Endothelial cell of umbilical vein (primary cell): ENCODE data around the gene ACP4. TPM values are rescaled to one million over a fixed set of nuclear protein-coding genes. Genes with fewer than 3 reads are reported as not detected.
"Not testable (repeated sequence)": the region's sequence is repeated elsewhere in the genome, so short reads cannot be mapped to it uniquely, and the experiment has no call there.

Source experiments
- BruUV-seq: library from RNA; stranded (reverse); fragments of 400-500 nt; replicated peaks from 2 replicates; lab custom pipeline; 2021; lab: Mats Ljungman, UMichigan
- CTCF ChIA-PET: fragments of 300-600, 350-600 bp; sonication (Branson Sonifier 250); formaldehyde crosslinking; loops from one replicate; lab custom pipeline; 2021; ENCODE audit warnings: antibody characterized with exemption, inconsistent platforms; lab: Charles Lee
- POLR2A ChIA-PET: fragments of 300-600, 350-600 bp; sonication (Branson Sonifier 250); formaldehyde crosslinking; loops from one replicate; lab custom pipeline; 2021; ENCODE audit warnings: antibody characterized with exemption, inconsistent platforms; lab: Charles Lee
- DNase-seq: peaks from one replicate; pipeline ENCODE4 v3.0.0-alpha.2; 2011; ENCODE audit warnings: low read depth, low spot score
- FAIRE-seq: peaks from 2 replicates; lab custom pipeline; 2011; peaks lifted over from hg19 to GRCh38; lab: Jason Lieb, UNC
- H2AFZ ChIP-seq: 2 replicates; pipeline ENCODE4 v1.6.0; 2012; ENCODE audit warnings: low read depth, low read length, control low read depth, inconsistent platforms
- H3K27ac ChIP-seq: 2 replicates; pipeline ENCODE4 v1.5.1; 2011; ENCODE audit warnings: low read depth, mild to moderate bottlenecking, control low read depth, low read length, moderate library complexity; ENCODE audit not compliant: insufficient read depth
- H3K27me3 ChIP-seq, 2 experiments: 2 replicates each; pipeline versions ENCODE4 v1.6.0 to v1.6.1; 2011; ENCODE audit warnings: low read length in 2 of 2, mixed read lengths in 1 of 2; ENCODE audit not compliant: control insufficient read depth in 2 of 2, insufficient read depth in 2 of 2
- H3K36me3 ChIP-seq, 2 experiments: 2 replicates in 1 of 2; 3 replicates in 1 of 2; pipeline ENCODE4 v1.5.1; 2011; ENCODE audit warnings: low read length in 2 of 2, mild to moderate bottlenecking in 1 of 2, moderate library complexity in 1 of 2; ENCODE audit not compliant: control insufficient read depth in 2 of 2, insufficient read depth in 2 of 2; ENCODE audit errors: extremely low read depth in 1 of 2
- H3K4me1 ChIP-seq: 3 replicates; pipeline ENCODE4 v1.5.1; 2011; ENCODE audit warnings: mild to moderate bottlenecking, low read length; ENCODE audit not compliant: control insufficient read depth, insufficient read depth; ENCODE audit errors: extremely low read depth
- H3K4me2 ChIP-seq: 2 replicates; pipeline ENCODE4 v1.6.1; 2011; ENCODE audit warnings: low read length, control low read depth, mixed read lengths; ENCODE audit not compliant: insufficient read depth
- H3K4me3 ChIP-seq, 3 experiments: fragments of 200-600 bp in 1 of 3; sonication (generic), shearing (Covaris generic) in 1 of 3; replicated peaks in 1 of 3; 2 replicates each; pipeline ENCODE4 v1.5.1; 2011 to 2016; ENCODE audit warnings: control low read depth in 3 of 3, low read length in 3 of 3, mild to moderate bottlenecking in 2 of 3, inconsistent platforms in 1 of 3, low read depth in 1 of 3, moderate library complexity in 1 of 3; ENCODE audit not compliant: insufficient read depth in 1 of 3
- H3K79me2 ChIP-seq: 2 replicates; pipeline ENCODE4 v1.6.0; 2012; ENCODE audit warnings: low read length, inconsistent platforms; ENCODE audit not compliant: control insufficient read depth, insufficient read depth
- H3K9ac ChIP-seq: replicated peaks from 2 replicates; pipeline ENCODE3; 2011; ENCODE audit warnings: low read length, control low read depth; ENCODE audit not compliant: insufficient read depth; ENCODE audit errors: extremely low read depth
- H3K9me1 ChIP-seq: replicated peaks from 3 replicates; pipeline ENCODE4 v1.6.0; 2011; ENCODE audit warnings: mild to moderate bottlenecking, low read length; ENCODE audit not compliant: control insufficient read depth, insufficient read depth; ENCODE audit errors: extremely low read depth
- H3K9me3 ChIP-seq: replicated peaks from 2 replicates; pipeline ENCODE4 v1.5.1; 2012; ENCODE audit warnings: low read length, inconsistent platforms; ENCODE audit not compliant: control insufficient read depth, insufficient read depth
- H4K20me1 ChIP-seq: replicated peaks from 2 replicates; pipeline ENCODE3; 2011; ENCODE audit warnings: mild to moderate bottlenecking, low read length; ENCODE audit not compliant: control insufficient read depth, insufficient read depth; ENCODE audit errors: extremely low read depth
- CTCF ChIP-seq, 2 donors: IDR thresholded peaks; 1 replicate in 1 of 2; 2 replicates in 1 of 2; pipeline ENCODE4 v1.5.1; 2011; ENCODE audit warnings: low read length in 2 of 2, mild to moderate bottlenecking in 2 of 2, moderate library complexity in 2 of 2, control low read depth in 1 of 2, inconsistent platforms in 1 of 2, low read depth in 1 of 2; ENCODE audit not compliant: insufficient read depth in 1 of 2; ENCODE audit errors: extremely low read depth in 1 of 2
- EZH2 ChIP-seq: IDR thresholded peaks from 2 replicates; pipeline ENCODE4 v1.6.1; 2012; ENCODE audit warnings: borderline replicate concordance, low read depth, mild to moderate bottlenecking, moderate library complexity, low read length, inconsistent platforms; ENCODE audit not compliant: severe bottlenecking
- FOS ChIP-seq: IDR thresholded peaks from 2 replicates; pipeline ENCODE4 v1.6.1; 2011; ENCODE audit warnings: mild to moderate bottlenecking, low read length, moderate library complexity, borderline replicate concordance; ENCODE audit not compliant: insufficient read depth
- POLR2A ChIP-seq: IDR thresholded peaks from 2 replicates; pipeline ENCODE4 v1.6.1; 2012; ENCODE audit warnings: low read depth, mild to moderate bottlenecking, control low read depth, low read length
- POLR2AphosphoS5 ChIP-seq: IDR thresholded peaks from 2 replicates; pipeline ENCODE4 v1.6.1; 2012; ENCODE audit warnings: low read depth, mild to moderate bottlenecking, control low read depth, low read length, moderate library complexity; ENCODE audit not compliant: insufficient read depth
- dilution Hi-C: fragments of 300-500 bp; cut with MboI; formaldehyde crosslinking; loops from one replicate; pipeline ENCODE4 v1.15.0; 2019; ENCODE audit warnings: low sequenced_read_pairs; ENCODE audit not compliant: extremely low pct_ligation_motif_present
- intact Hi-C: fragments of 100-400 bp; cut with micrococcal nuclease; formaldehyde crosslinking; loops from one replicate; pipeline ENCODE4 v1.10.0; 2022
- polyA plus RNA-seq, 4 experiments: library from polyadenylated mRNA; depleted of rRNA in 3 of 4; stranded (reverse) in 3 of 4; unstranded in 1 of 4; fragments of >200 nt; gene quantifications; 2 replicates each; pipeline versions ENCODE4 v1.2.1 to v1.2.3, GENCODE V29; 2011 to 2012; ENCODE audit warnings: missing spikeins in 1 of 4
- total RNA-seq: library from RNA; stranded (reverse); gene quantifications from 2 replicates; pipeline ENCODE4 v1.2.3, GENCODE V29; 2021

Gene ACP4
- total and polyA plus RNA-seq, 2 donors (not counting 3 experiments of a cell fraction or from before 2014, with no cell fraction given) = not detected

GRCh38 chr19:50745221-50745620 is 45.0 kb upstream of the ACP4 start:
- dilution Hi-C loops = no loop called here
- TF ChIP-seq FOS (no peak), POLR2AphosphoS5 (no peak), POLR2A (no peak), CTCF (IDR thresholded peaks at IDR 0.05; ENCODE audit: extremely low read depth in 1 of 2, insufficient read depth in 1 of 2, low read depth in 1 of 2, low read length in 2 of 2) (no peak), EZH2 (no peak)

DNA sequence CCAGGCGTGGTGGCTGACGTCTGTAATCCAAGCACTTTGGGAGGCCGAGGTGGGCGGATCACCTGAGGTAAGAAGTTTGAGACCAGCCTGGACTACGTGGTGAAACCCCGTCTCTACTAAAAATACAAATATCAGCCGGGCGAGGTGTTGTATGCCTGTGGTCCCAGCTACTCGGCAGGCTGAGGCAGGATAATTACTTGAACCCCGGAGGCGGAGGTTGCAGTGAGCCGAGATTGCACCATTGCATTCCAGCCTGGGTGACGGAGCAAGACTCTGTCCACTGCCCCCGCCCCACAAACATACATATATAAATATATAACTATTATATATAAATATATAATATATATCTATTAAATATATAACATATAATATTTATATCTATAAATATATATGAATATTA is 43.1 kb upstream of the ACP4 start:
- H4K20me1 ChIP-seq, H3K9ac ChIP-seq, intact Hi-C loops, H3K9me3 ChIP-seq, dilution Hi-C loops, H3K9me1 ChIP-seq, BruUV-seq, H3K4me3 ChIP-seq, H2AFZ ChIP-seq, H3K79me2 ChIP-seq, H3K4me2 ChIP-seq, FAIRE-seq, DNase-seq, POLR2A ChIA-PET, H3K27ac ChIP-seq, H3K36me3 ChIP-seq, H3K4me1 ChIP-seq, H3K27me3 ChIP-seq: not testable (repeated sequence)
- CTCF ChIA-PET = interaction anchor here (1.0 kb wide), 1 partner anchor 23 kb away, joined by 3 read pairs; no protein-coding TSS in a partner anchor

More at GRCh38 chr19:50745221-50745620, 45.0 kb upstream of the ACP4 start:
- BruUV-seq = no TSS peak
- Histone ChIP-seq H3K9me3 (no peaks in the 10 kb centered on the region), H3K36me3 (no peaks in the 10 kb centered on the region), H2AFZ (no peak overlapping the region), H3K4me1 (peaks cover 6% of the 10 kb centered on the region), H3K4me2 (no peak overlapping the region), H3K9me1 (no peaks in the 10 kb centered on the region), H3K79me2 (no peaks in the 10 kb centered on the region), H3K9ac (no peak overlapping the region), H3K4me3 (no peak overlapping the region), H4K20me1 (no peaks in the 10 kb centered on the region), H3K27ac (no peak overlapping the region), H3K27me3 (no peaks in the 10 kb centered on the region)
- intact Hi-C loops = no loop called here
- FAIRE-seq (no peak), DNase-seq (no peak)
- POLR2A ChIA-PET = no interaction called here
- CTCF ChIA-PET = no interaction called here
